ENCODE measurements around the gene GPR162.

GPR162 gene

DNA sequence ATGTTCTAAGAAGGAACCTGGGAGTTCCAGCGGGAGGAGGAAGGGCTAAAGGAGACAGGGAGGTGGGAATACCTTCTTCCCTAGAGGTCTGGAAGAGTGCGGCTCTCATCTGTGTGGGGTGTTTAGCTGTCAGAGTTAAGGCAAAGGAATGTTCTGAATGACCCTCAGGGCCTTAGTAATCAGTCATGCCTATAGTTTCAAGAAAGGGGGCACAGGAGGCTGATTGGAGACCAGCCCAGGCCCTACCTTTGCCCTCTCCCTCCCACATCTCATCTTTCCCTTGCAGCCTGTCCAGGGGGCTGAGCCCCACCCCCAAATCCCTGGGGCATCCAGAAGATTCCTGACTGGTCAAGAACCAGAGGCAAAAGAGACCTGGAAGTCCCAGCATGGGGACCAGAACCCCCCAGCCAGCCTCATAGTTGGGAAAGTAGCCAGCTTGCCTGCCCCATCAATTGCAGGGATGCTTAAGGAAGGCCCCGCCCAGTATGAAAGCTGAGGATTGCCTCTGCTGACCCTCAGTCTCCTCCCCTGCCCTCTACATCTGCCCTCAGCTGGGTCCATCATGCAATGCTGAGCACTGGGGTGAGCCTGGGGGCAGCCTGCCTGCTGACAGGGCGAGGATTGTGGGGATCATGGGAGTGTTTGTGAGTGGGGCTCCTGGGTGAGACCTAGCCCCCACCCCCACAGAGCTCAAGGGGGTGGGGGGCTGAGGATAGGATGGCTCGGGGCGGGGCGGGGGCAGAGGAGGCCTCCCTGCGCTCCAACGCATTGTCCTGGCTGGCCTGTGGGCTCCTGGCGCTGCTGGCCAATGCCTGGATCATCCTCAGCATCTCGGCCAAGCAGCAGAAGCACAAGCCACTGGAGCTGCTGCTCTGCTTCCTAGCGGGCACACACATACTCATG, 1.8 kb downstream of the GPR162 start:
- DNase-seq = no peak

DNA sequence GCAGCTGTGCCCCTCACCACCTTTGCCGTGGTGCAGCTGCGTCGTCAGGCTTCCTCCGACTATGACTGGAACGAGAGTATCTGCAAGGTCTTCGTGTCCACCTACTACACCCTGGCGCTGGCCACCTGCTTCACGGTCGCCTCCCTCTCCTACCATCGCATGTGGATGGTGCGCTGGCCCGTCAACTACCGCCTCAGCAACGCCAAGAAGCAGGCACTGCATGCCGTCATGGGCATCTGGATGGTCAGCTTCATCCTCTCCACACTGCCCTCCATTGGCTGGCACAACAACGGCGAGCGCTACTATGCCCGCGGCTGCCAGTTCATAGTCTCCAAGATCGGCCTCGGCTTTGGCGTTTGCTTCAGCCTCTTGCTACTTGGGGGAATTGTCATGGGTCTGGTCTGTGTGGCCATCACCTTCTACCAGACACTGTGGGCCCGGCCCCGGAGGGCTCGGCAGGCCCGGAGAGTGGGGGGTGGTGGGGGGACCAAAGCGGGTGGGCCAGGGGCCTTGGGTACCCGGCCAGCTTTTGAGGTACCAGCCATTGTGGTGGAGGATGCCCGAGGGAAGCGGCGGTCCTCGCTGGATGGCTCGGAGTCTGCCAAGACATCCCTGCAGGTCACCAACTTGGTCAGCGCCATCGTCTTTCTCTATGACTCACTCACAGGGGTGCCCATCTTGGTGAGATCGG, 2.6 kb downstream of the GPR162 start:
- DNase-seq = no peak

DNA sequence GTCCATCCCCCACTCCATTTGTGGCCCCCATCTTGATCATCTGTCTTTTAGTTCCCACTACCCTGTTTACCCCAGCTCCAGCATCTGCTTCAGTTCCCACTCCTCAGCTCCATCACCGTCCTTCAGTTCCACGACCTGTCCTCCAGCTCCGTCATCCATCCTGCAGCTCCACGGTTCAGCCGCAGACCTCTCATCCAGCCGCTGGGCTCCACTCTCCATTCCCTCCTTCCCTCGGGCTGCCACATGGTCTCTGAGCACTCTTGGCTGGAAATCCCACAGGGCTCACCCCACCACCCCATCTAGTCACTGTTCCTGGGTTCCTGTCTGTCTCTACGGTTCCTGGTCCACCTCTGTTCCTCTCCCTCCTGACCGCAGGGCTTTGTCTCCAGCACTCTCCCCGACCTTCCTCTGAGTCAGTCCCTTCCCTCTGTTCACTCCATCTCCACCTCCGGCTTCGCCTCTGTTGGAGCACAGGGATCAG, 3.3 kb downstream of the GPR162 start:
- no peak for DNase-seq

DNA sequence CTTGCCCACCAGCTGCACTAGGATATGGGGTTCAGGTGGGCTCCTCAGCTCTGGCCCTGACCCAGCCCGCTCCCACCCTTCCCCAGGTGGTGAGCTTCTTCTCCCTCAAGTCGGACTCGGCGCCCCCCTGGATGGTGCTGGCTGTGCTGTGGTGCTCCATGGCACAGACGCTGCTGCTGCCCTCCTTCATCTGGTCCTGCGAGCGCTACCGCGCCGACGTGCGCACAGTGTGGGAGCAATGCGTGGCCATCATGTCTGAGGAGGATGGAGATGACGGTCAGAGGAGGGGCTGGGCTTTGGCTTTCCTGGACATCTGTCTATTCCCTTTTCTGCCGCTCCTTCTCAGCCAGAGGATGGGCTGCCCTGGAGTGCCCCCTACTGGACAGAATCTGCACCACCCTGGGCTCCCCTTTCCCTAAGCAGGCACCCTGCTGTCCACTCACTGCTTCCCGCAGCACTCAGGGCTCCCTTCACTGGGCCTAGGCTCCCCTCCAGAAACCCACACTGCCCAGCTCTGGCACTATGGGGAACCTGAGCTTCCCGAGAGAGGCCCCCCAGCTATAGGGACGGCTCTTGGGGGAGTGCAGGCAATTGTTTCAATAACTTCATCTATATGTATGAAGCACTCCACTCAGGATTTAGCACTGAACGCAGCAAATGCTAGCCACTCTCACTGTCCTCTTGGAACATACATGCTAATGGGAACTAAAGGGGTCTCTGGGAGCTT, 3.9 kb downstream of the GPR162 start:
- DNase-seq = peak; percentile 68

DNA sequence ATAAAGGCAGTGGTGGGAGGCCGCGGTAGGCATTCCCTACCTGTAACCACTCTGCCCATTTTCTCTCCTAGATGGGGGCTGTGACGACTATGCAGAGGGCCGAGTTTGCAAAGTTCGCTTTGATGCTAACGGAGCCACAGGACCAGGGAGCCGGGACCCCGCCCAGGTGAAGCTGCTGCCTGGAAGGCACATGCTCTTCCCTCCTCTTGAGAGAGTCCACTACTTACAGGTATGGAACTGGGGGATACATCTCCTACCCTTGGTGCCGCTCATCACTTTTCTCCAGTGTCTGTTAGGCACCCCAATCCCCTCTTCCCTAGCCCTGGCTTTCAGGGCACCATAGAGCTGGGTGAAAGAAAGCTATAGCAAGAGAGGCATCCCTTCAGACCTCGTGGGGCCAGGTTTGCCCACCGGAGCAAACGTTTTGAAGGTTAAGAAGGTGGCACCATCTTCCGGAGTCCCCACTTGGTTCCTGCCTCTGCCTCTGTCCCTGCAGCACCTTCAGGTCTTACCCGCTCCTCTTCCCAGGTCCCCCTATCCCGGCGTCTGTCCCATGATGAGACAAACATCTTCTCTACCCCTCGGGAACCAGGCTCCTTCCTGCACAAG, 4.6 kb downstream of the GPR162 start:
- no peak for DNase-seq

DNA sequence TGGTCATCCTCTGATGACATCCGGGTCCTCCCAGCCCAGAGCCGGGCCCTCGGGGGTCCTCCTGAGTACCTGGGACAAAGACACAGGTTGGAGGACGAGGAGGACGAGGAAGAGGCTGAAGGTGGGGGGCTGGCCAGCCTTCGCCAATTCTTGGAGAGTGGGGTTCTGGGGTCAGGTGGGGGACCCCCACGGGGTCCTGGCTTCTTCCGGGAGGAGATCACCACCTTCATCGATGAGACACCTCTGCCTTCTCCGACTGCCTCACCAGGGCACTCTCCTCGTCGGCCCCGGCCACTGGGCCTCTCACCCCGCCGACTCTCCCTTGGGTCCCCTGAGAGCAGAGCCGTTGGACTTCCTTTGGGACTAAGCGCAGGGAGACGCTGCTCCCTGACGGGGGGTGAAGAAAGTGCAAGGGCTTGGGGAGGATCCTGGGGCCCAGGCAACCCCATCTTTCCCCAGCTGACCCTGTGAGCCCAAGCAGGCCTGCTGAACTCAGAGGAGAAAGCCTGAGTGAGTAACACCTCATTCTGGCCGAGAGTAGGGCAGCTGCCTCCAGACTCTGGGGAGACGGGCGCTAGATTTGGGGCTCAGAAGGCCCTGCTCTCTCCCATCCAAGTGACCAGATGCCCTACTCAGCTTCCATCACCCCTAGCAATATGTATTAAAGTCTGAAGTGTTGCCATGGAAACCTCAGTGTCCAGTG, 5.3 kb downstream of the GPR162 start:
- no peak for DNase-seq

DNA sequence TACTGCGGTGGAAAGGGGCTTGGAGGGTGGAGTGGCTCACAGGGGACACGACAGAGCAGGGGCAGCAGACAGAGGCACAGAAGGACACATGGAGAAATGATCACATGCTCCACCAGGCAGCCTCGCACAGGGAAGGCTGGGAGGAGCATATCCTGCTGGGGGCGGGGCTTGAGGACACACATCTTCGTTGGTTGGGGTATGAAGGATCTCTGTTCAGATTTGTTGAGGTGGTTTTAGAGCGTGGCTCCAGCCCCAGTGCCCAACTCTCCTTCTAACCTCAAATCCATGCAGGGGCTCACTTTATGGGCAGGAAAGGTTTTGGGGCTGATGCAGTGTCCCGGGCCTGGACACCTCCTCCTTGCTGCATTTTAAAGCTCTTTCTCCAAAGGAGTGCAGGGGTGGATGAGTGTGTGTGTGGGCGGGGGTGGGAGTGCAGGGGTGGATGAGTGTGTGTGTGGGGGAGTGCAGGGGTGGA, 5.9 kb downstream of the GPR162 start:
- peak; percentile 82 for DNase-seq

DNA sequence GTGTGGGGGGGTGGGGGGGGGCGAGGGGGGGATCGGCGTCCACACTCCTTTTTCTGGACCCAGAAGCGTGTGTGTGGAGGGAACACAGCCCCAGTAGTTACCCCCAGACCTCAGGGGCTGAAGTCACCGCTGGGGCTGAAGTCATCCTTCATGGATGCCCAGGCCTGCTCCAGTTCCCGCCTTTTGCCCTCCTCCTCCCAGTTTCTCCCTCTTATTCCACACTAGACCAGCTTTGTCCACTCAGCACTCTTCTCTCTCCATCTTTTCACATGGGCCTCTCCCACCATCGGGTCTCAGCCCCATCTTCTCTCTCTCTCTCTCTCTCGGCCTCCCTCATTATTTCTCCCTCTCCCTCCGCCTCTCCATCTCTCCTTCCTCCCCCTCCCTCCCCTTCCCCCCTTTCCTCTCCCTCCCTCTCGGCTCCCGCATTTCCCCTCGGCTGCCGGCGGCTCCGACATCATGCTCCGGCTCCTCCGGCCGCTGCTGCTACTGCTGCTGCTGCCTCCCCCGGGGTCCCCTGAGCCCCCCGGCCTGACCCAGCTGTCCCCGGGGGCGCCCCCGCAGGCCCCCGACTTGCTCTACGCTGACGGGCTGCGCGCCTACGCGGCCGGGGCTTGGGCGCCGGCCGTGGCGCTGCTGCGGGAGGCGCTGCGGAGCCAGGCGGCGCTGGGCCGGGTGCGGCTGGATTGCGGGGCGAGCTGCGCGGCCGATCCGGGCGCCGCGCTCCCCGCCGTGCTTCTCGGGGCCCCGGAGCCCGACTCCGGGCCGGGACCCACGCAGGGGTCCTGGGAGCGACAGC, 6.6 kb downstream of the GPR162 start, which contains the start of gene P3H3:
Gene P3H3, plus strand, starts transcription at position 426 of the 799 bp plus-strand sequence. Its CDS starts 34 bp downstream, at position 460.
- DNase-seq = peak; percentile 29

DNA sequence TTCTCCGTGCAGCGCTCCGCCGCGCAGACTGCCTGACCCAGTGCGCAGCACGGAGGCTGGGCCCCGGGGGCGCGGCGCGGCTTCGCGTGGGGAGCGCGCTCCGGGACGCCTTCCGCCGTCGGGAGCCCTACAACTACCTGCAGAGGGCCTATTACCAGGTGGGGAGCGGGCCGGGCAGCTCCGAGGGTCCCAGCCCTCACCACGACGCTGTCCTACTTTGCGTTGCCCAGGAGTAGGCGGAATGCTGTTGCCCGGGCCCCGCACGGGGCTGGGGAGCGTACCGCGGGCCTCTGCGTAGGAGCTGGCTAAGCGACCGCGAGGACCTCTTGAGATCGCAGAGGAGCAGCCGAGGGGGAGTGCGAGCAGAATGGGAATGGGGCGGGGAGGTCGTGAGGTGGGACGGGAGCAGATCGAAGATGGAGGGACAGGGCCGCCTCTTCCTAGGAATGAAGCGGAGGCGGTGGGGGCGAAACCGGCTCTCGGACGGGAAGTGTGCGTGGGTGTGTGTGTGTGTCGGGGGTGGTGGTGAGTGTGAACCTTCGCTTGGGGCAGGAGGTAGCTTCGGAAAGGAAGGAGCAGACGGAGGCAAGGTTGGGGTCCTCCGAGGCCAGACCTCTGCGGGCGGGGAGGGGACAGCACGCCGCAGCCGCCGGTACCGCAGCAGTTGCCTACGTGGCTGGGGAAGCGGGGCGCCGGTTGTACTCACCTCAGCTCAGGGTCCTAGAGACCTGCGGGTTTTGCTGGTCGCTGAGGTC, 7.3 kb downstream of the GPR162 start:
- DNase-seq = no peak

DNA sequence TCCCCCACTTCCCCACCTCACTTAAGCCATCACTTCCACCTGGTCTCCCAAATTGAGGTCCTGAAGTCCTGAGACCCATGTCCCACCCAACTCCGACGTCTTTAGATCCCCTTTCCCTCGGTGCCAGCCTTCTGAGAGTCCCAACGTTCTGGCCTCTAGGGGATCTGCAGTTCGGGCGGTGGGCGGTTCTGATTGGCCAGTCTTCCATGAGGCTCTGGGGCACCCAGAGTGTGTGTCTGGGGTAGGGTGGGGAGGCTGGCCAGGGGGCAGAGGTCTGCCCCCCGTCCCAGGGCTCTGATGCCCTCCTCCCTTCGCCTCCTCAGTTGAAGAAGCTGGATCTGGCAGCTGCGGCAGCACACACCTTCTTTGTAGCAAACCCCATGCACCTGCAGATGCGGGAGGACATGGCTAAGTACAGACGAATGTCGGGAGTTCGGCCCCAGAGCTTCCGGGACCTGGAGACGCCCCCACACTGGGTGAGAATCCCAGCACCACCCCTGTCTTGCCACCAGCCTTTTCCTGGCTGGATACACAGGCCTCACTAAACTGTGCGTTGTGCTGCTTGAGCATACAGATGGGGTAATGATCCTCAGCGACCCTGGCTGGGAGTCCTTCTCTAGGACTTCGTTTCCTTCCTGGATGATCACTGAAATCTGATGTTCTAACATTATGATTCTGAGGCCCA, 8.1 kb downstream of the GPR162 start:
- DNase-seq = peak; percentile 4

DNA sequence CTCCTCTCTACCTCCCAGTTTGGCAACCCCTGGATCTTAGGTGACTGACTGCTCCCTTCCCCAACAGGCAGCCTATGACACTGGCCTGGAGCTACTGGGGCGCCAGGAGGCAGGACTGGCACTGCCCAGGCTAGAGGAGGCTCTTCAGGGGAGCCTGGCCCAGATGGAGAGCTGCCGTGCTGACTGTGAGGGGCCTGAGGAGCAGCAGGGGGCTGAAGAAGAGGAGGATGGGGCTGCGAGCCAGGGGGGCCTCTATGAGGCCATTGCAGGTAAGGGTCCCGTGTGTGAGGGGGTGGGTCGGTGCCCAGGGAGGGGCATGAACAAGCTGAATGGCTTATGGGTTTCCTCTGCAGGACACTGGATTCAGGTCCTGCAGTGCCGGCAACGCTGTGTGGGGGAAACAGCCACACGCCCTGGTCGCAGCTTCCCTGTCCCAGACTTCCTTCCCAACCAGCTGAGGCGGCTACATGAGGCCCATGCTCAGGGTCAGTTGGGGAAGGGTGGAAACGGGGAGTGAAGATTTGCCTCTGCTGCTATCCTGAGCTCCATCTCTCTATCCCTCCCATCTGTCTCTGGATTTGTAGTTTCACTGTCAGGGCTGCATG, 8.8 kb downstream of the GPR162 start:
- no peak for DNase-seq

DNA sequence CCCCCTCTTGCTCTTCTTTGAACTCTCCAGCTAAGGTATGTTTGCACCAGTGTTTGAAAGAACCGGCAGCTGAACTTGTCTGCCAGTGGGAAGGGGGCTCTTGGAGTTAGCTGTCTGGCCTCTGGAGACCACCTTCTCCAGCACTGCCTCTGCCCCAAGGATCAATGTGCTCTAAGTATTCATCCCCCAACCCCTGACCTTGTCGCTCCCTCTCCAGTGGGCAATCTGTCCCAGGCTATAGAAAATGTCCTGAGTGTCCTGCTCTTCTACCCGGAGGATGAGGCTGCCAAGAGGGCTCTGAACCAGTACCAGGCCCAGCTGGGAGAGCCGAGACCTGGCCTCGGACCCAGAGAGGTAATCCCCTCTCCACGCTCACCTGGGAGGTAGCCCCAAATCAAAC, 9.4 kb downstream of the GPR162 start:
- DNase-seq = no peak

DNA sequence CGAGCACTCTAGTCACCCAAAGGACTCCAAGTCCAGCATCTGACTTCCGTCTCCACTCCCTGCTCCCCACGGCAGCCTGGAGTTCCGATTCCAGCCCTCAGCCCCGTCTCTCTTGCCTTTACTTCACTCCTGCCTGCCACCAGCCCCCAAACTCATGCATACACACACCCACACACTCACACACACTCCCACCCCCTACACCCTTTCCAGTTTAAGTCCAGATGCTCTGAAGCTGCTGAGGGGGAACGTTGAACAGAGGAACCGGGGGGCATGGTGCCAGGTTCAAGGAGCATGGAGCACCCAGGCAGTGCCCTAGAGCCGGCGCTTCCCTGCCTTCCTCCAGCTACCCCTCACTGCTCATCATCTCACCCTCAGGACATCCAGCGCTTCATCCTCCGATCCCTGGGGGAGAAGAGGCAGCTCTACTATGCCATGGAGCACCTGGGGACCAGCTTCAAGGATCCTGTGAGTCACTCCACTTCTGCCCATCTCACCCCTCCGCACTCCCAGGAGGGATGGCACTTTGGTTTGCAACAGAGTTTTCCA, 9.9 kb downstream of the GPR162 start:
- DNase-seq = no peak

DNA sequence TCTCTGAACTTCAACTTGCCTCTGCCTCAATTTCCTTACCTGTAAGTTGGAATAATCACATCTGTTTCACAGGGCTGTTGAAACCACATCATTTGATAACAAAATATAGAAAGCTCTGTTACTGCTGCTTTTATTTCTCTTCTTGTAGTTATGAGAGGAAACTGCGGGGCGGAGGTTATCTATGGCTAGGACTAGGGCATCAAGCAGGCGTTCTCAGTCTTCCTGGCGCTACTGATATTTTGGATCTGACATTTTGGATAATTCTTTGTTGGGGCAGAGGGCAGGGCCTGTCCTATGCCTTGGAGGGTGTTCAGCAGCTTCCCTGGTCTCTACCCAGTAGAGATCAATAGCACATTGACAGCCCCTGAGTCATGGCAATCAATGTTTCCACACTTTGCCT, 10.5 kb downstream of the GPR162 start:
- DNase-seq = no peak

DNA sequence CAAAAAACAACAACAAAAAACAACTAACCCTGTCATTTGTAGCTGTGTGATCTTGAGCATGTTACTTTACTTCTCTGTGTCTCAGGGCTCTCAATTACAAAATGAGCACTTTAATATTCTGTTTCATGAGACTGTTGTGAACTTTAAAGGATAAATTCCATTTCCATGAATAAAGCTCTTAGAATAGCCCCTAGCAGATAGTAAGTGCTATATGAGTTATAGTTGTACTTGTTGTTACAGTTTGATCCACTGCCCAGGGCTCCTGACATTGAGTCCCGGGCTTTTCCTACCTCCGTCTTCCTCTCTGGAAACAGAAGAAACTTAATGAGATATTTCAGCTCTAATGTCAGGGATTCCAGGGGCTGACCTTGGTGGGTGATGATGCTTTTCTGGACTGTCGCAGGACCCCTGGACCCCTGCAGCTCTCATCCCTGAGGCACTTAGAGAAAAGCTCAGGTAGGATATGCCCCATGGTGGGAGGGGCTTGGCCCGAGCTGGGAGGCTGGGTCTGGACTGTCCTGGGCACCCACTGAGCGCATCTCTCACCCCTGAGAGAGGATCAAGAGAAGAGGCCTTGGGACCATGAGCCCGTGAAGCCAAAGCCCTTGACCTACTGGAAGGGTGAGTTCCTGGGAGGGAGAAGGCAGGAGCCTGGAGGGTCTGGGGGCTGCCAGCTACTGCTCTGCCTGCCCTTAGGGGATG, 11.7 kb downstream of the GPR162 start:
- no peak for DNase-seq

DNA sequence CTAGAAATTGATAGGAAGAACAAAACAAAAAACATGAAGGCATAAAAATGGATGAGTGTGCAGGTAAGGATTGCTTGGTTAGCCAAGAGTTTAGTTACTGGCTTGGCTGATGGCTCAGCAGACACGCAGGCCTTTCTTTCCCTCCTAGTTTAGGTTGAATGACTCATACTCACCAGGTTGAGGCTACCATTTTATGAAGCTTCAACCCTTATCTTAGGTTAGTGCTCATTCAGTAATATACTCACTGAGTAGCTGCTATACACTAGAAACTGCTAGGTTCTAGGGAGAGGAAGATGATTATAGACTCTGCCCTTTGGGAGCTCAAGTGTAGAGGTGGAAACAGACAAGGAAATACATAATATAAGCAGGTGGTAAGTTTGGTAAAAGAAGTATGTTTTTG, 12.6 kb downstream of the GPR162 start:
- no peak for DNase-seq

DNA sequence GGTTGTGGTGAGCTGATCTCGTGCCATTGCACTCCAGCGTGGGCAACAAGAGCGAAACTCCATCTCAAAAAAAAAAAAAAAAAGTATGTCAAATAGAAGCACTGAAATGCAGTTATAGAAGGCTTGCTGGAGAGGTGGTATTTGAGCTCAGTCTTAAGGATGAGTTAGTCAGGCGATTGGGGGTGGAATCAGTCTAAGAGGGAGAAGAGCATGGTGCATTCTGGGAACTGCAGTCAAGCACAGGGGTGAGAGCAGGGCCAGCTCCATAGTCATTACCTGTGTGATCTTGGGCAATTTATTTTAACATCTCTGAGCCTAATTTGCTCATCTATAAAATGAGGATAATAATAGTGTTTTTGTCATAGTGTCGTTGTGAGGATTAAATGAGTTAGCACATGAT, 13.3 kb downstream of the GPR162 start:
- no peak for DNase-seq

DNA sequence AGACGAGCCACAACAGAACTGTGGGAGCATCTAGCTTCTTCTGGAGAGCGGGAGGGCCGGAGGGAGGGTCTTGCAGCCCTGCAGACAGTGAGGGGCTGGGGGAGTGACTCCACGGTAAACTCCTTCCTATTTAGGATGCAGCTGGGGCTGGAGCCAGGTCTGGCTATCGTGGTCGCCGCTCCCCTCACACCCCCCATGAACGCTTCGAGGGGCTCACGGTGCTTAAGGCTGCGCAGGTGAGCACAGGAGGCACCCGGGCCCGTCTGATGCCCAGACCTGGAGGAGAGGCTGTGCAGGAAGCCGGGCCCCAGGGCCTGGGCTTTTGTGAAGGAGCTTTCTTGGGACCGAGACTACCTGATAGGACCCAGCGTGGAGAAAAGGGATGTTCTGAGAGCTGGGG, 15.2 kb downstream of the GPR162 start:
- no peak for DNase-seq
